Adrenal gland (tissue), 12 donors: ENCODE measurements around the gene OBSL1. TPM values are rescaled to one million over a fixed set of nuclear protein-coding genes. Genes with fewer than 3 reads are reported as not detected.

ENCODE experiments used
- DNase-seq, 7 donors: peaks; one replicate each; pipeline ENCODE4 v3.0.0-alpha.2; 2019 to 2020
- H3K27ac ChIP-seq, 5 donors: fragments of 200-600 bp; sonication (generic) in 4 of 5; 1 replicate in 3 of 5; 2 replicates in 2 of 5; pipeline versions ENCODE4 v1.5.1 to v1.8.0; 2016 to 2020; ENCODE audit warnings: mild to moderate bottlenecking in 1 of 5
- H3K27me3 ChIP-seq: fragments of 200-600 bp; 2 replicates; pipeline ENCODE4 v1.8.0; 2021
- H3K36me3 ChIP-seq, 2 donors: fragments of 200-600 bp; replicated peaks in 1 of 2; 1 replicate in 1 of 2; 2 replicates in 1 of 2; pipeline versions ENCODE4 v1.5.1 to v1.8.0; 2018 to 2022
- H3K4me1 ChIP-seq, 2 donors: fragments of 200-600 bp; replicated peaks in 1 of 2; 1 replicate in 1 of 2; 2 replicates in 1 of 2; pipeline versions ENCODE4 v1.5.1 to v1.8.0; 2018 to 2021
- H3K4me3 ChIP-seq, 4 donors: fragments of 200-600 bp; sonication (generic) in 3 of 4; one replicate each; pipeline ENCODE4 v1.5.1; 2016 to 2018
- H3K9me3 ChIP-seq, 3 donors: fragments of 200-600 bp; sonication (generic) in 1 of 3; replicated peaks in 1 of 3; 1 replicate in 2 of 3; 2 replicates in 1 of 3; pipeline versions ENCODE4 v1.5.1 to v1.8.0; 2016 to 2021
- POLR2A ChIP-seq, 2 donors: fragments of 450-650 bp; IDR thresholded peaks; one replicate each; pipeline ENCODE4 v1.6.1; 2017; ENCODE audit warnings: antibody characterized with exemption in 2 of 2, mild to moderate bottlenecking in 2 of 2, moderate library complexity in 1 of 2
- WGBS, 4 donors: extraction: QIAGEN DNeasy Blood & Tissue Kit in 2 of 4; methylation state at CpG; one replicate each; pipeline versions ENCODE4 v1.1.5 to v1.1.7; 2013 to 2017; 5-methylcytosine and 5-hydroxymethylcytosine counted together
- intact Hi-C, 2 donors: fragments of 100-400 bp; cut with DNase I; formaldehyde crosslinking; loops; one replicate each; pipeline versions ENCODE4 v1.14.1 to v1.15.0; 2022 to 2023
- polyA plus RNA-seq, 3 donors: library from polyadenylated mRNA; stranded (reverse); fragments of 200-250 nt in 2 of 3; fragments of 350-450 nt in 1 of 3; fragmentation: Illumina TruSeq in 1 of 3; extraction: RNeasy Lipid Tissue Mini Kit (QIAGEN cat#74804) in 1 of 3; gene quantifications; one replicate each; pipeline ENCODE4 v1.2.3, GENCODE V29; 2013 to 2014
- total RNA-seq, 9 donors: library from RNA; depleted of rRNA in 4 of 9; stranded (reverse); fragments of >200 nt in 4 of 9; fragments of 120-200 nt in 1 of 9; fragmentation: NEBNext Ultra II Directional in 1 of 9; extraction: Animal tissue kit (Norgen Biotek cat#: 25700) in 1 of 9; gene quantifications; one replicate each; pipeline versions ENCODE4 v1.1.0 to v1.2.4, GENCODE V29; 2013 to 2023
- TF ChIP-seq, protein P1 (sequence below), 6 experiments: fragments of 450-650 bp in 4 of 6; fragments of 200-600 bp in 2 of 6; sonication (generic) in 1 of 6; IDR thresholded peaks; 1 replicate in 5 of 6; 2 replicates in 1 of 6; pipeline versions ENCODE4 v1.5.1 to v1.8.0; 2016 to 2021; ENCODE audit warnings: antibody characterized with exemption in 6 of 6, mild to moderate bottlenecking in 2 of 6, moderate library complexity in 1 of 6
- donor health status: healthy with polysubstance abuse.
- donor health status: Bipolar disorder and iron deficiency.
- donor health status: DM: yes; HTN: yes; CAD: no.
- donor health status: DM: no; HTN: no; CAD: no.
- donor health status: DM: no; HTN: no; CAD: no.
- donor health status: DM: yes; HTN: yes; CAD: no.

OBSL1 gene
- total and polyA plus RNA-seq, 12 donors, result 63.9 to 427 (median 181) TPM

DNA sequence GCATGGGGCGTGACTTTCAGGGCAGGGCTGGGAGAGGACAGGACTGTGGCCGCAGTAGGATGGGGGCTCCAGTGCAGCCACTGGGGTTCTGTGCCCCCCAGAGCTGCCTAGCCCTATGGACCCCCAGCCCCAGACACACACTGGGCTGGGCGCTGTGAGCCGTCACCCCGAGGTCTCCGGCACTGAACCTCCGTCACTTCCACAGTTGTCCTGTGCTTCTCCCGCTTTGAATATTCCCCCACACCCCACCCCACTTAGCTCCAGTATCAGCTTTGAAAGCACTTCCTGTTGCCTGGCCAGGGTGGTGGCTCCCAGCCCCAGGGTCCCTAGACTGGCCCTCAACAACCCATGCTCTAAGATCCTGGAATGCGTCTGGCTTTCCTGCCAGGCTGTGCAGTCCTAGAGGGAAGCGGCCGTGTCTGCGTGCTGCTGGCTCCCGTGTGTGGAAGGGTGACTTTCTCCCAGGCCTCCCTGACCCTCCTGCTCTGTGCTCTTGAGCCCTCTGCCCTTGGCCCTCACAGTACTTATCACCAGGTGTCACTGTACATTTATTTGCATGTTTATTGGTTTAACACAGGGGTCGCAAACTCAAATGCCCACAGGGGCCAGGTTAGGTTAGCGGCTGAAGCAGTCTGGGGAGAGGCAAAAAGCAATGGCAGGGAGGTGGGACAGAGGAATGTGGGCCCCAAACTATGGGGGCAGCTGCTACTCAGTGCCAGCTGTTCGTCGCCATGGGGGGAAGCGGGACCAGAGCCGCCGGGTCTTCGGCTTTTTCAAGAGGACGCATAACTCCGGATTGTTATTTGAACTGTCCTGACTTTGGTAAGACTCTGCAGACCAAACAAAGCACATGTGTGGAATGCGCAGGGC, 9.9 kb downstream of the OBSL1 start:
- intact Hi-C loops, result no loop called here
- H3K27me3 ChIP-seq, result no peaks in the 10 kb centered on the region
- no peak for TF ChIP-seq POLR2A (IDR thresholded peaks at IDR 0.05)
- TF ChIP-seq, protein P1, sequence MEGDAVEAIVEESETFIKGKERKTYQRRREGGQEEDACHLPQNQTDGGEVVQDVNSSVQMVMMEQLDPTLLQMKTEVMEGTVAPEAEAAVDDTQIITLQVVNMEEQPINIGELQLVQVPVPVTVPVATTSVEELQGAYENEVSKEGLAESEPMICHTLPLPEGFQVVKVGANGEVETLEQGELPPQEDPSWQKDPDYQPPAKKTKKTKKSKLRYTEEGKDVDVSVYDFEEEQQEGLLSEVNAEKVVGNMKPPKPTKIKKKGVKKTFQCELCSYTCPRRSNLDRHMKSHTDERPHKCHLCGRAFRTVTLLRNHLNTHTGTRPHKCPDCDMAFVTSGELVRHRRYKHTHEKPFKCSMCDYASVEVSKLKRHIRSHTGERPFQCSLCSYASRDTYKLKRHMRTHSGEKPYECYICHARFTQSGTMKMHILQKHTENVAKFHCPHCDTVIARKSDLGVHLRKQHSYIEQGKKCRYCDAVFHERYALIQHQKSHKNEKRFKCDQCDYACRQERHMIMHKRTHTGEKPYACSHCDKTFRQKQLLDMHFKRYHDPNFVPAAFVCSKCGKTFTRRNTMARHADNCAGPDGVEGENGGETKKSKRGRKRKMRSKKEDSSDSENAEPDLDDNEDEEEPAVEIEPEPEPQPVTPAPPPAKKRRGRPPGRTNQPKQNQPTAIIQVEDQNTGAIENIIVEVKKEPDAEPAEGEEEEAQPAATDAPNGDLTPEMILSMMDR (IDR thresholded peaks at IDR 0.05), result no peak
- H3K36me3 ChIP-seq, result peaks cover 0 to 6% of the 10 kb centered on the region in 2 donors
- no peak overlapping the region for H3K4me3 ChIP-seq
- 78 to 85% (median 81%) methylated on average over 21 to 24 of the region's 24 CpGs for WGBS, 4 donors
- H3K4me1 ChIP-seq, result no peaks in the 10 kb centered on the region
- DNase-seq, result no peak
- no peak overlapping the region for H3K27ac ChIP-seq
- H3K9me3 ChIP-seq, result no peaks in the 10 kb centered on the region

DNA sequence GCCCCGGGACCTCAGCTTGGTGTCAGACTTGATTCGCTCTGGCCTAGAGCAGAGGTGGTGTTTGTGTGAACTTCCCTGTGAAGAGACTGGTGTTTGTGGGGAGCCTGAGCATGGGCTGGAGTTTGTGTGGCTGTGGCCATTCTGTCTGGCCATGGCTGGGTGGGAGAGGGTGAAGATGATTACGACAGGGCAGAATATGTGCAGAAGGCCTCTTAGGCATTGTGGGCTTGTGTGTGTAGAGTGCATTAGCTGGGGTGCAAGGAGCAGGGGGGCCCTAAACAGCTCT, 10.5 kb downstream of the OBSL1 start:
- Histone ChIP-seq H3K36me3 (peaks cover 0 to 5% of the 10 kb centered on the region in 2 donors), H3K4me3 (no peak overlapping the region), H3K27me3 (no peaks in the 10 kb centered on the region), H3K27ac (no peak overlapping the region), H3K4me1 (no peaks in the 10 kb centered on the region), H3K9me3 (no peaks in the 10 kb centered on the region)
- no peak for DNase-seq
- 77 to 92% (median 82%) methylated on average over 3 of the region's 3 CpGs for WGBS, 4 donors
- intact Hi-C loops, result no loop called here
- TF ChIP-seq, protein P1 (IDR thresholded peaks at IDR 0.05), result no peak
- TF ChIP-seq POLR2A (IDR thresholded peaks at IDR 0.05), result no peak

DNA sequence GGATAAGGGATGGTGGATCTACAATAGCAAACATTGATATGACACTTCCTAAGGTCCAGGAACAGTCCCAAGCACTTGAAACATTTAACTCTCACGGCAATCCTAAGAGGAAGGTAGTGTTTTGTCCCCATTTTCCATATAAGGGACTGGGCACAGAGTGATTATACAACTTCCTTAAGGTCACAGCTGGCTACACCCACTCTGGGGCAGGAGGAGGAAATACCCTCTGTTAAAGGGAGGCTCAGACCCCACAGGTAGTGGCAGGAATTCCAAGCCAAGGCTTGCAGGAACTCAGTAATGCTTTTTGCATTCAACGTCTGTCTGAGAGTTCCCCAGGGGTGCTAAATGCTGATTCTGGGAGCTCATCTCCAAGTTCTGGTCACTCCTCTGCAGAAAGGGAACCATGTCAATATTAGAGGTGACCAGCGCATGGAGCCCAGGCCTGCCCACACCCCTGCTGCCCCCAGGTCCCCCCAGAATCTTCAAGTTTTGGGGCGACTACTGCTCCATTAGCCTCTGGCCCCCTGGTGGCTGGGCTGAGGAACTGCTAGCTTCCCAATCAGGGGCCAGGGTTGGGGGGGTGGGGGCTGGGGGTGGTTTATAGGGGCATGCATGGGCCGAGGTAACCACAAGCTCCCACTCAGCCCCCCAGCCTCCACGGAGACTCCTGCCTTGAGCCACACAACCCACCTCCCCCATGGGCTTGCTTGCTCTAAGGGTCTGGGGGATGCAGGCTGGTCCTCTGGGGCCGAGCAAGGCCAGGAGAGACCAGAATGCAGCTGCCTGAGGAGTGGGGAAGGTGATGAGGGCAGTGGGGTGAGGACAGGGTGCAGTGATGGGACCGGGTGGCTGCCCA, 11.1 kb downstream of the OBSL1 start:
- Histone ChIP-seq H3K27ac (no peak overlapping the region), H3K4me1 (no peaks in the 10 kb centered on the region), H3K9me3 (no peaks in the 10 kb centered on the region), H3K27me3 (no peaks in the 10 kb centered on the region), H3K4me3 (no peak overlapping the region), H3K36me3 (peaks cover 0 to 5% of the 10 kb centered on the region in 2 donors)
- WGBS, 4 donors, result 30 to 34% (median 32%) methylated on average over 3 to 8 of the region's 8 CpGs
- TF ChIP-seq POLR2A (IDR thresholded peaks at IDR 0.05), result no peak
- TF ChIP-seq, protein P1 (IDR thresholded peaks at IDR 0.05), result peak; percentile 32 to 82 (median 46)
- intact Hi-C loops, result no loop called here
- DNase-seq, result no peak

DNA sequence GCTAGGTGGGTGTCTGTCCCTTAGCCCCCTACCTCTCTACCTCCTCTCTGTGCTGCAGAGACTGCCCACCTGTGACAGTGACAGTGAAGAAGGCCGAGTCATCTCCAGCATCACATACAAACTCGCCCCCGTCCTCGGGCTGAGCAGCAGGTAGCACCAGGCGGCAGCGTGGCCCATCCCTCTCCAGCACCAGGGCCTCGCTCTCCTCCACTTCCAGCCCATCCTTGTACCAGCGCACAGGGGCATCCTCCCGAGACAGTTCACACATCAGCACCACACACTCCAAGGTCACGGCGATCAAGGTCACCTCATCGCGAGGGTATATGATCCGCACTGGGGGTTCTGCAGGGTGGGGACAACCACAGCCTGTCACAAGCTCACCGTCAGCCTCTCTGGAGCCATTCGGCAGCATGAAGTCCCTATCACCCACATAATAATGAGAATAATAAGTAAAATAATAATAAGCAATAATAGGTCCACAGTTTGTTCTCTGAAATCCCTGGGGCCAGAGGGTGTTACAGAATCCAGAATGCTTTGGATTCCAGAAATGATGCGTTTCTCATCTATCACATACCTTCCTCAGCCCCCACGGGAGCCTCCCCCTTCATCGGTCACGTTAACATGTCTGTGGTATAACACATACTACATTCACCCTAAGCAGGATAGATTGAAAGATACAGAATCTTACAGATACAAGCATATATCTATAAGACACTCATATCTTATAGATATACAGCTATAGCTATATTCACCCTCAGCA, 12.0 kb downstream of the OBSL1 start:
- Histone ChIP-seq H3K27me3 (no peaks in the 10 kb centered on the region), H3K36me3 (peaks cover 0 to 4% of the 10 kb centered on the region in 2 donors), H3K4me3 (no peak overlapping the region), H3K9me3 (no peaks in the 10 kb centered on the region), H3K27ac (no peak overlapping the region), H3K4me1 (no peaks in the 10 kb centered on the region)
- intact Hi-C loops, result no loop called here
- no peak for TF ChIP-seq POLR2A (IDR thresholded peaks at IDR 0.05)
- TF ChIP-seq, protein P1 (IDR thresholded peaks at IDR 0.05), result no peak
- 73 to 88% (median 77%) methylated on average over 19 to 20 of the region's 20 CpGs for WGBS, 4 donors
- no peak for DNase-seq
